HCT116 (cell line): ENCODE data around the gene GNG7. TPM values are rescaled to one million over a fixed set of nuclear protein-coding genes. Genes with fewer than 3 reads are reported as not detected.

Experiments
- ATAC-seq: fragments of 200-7000 bp; cut with Tn5 transposase; 2 replicates; pipeline ENCODE4 v1.9.1; 2020; ENCODE audit warnings: mild to moderate bottlenecking, moderate library complexity
- BruUV-seq: library from RNA; stranded (reverse); fragments of 400-500 nt; replicated peaks from 2 replicates; lab custom pipeline; 2021; lab: Mats Ljungman, UMichigan
- CTCF ChIA-PET: fragments of 300-600 bp; sonication (Branson Sonifier 250); formaldehyde crosslinking; loops from one replicate; lab custom pipeline; 2021; ENCODE audit warnings: antibody characterized with exemption; lab: Charles Lee
- POLR2A ChIA-PET: fragments of 300-600, 350-600 bp; sonication (Branson Sonifier 250); formaldehyde crosslinking; loops from one replicate; lab custom pipeline; 2021; ENCODE audit warnings: antibody characterized with exemption; lab: Charles Lee
- RAD21 ChIA-PET, 2 experiments: fragments of 300-600 bp; sonication (Branson Sonifier 250); formaldehyde crosslinking; loops; one replicate each; lab custom pipeline; 2023; ENCODE audit warnings: low total read pairs in 2 of 2; ENCODE audit not compliant: uncharacterized antibody in 2 of 2, unreplicated experiment in 2 of 2, low non-redundant PET in 1 of 2; lab: Charles Lee
- DNase-seq: peaks from one replicate; pipeline ENCODE4 v3.0.0-alpha.2; 2010; ENCODE audit warnings: low read depth, low spot score
- H2AFZ ChIP-seq: fragments of 200-600 bp; shearing (Covaris generic), sonication (generic); 2 replicates; pipeline ENCODE4 v1.6.1; 2017; ENCODE audit warnings: low read depth, mixed run types, mixed read lengths, antibody characterized with exemption, low read length; ENCODE audit not compliant: poor library complexity, severe bottlenecking
- H3K27ac ChIP-seq: 2 replicates; pipeline ENCODE4 v1.5.1; 2012; ENCODE audit warnings: low read depth, low read length
- H3K27me3 ChIP-seq: fragments of 200-600 bp; sonication (generic); 2 replicates; pipeline ENCODE4 v1.6.1; 2016; ENCODE audit warnings: mixed run types, low read length, mixed read lengths; ENCODE audit not compliant: insufficient read depth
- H3K36me3 ChIP-seq, 2 experiments: fragments of 200-500 bp in 1 of 2; fragments of 200-600 bp in 1 of 2; sonication (Bioruptor generic) in 1 of 2; sonication (generic) in 1 of 2; 2 replicates each; pipeline versions ENCODE4 v1.5.1 to v1.6.1; 2014 to 2016; ENCODE audit warnings: low read length in 2 of 2, inconsistent platforms in 1 of 2, mixed read lengths in 1 of 2, mixed run types in 1 of 2; ENCODE audit not compliant: insufficient read depth in 2 of 2, control insufficient read depth in 1 of 2
- H3K4me1 ChIP-seq, 2 experiments: fragments of 200-600 bp in 1 of 2; sonication (generic) in 1 of 2; 2 replicates each; pipeline versions ENCODE4 v1.5.1 to v1.6.1; 2012 to 2017; ENCODE audit warnings: low read length in 2 of 2, inconsistent platforms in 1 of 2, mild to moderate bottlenecking in 1 of 2, mixed read lengths in 1 of 2, mixed run types in 1 of 2, moderate library complexity in 1 of 2; ENCODE audit not compliant: insufficient read depth in 2 of 2, control insufficient read depth in 1 of 2
- H3K4me2 ChIP-seq: fragments of 200-600 bp; sonication (generic); 2 replicates; pipeline ENCODE4 v1.6.1; 2017; ENCODE audit warnings: mixed run types, low read length, mixed read lengths
- H3K4me3 ChIP-seq, 2 experiments: fragments of 200-600 bp in 1 of 2; sonication (generic) in 1 of 2; replicated peaks in 1 of 2; 2 replicates each; pipeline ENCODE4 v1.5.1; 2011 to 2016; ENCODE audit warnings: low read length in 2 of 2, control low read depth in 1 of 2, low read depth in 1 of 2, mild to moderate bottlenecking in 1 of 2, mixed read lengths in 1 of 2, mixed run types in 1 of 2
- H3K79me2 ChIP-seq: fragments of 200-600 bp; sonication (generic); 2 replicates; pipeline ENCODE4 v1.6.1; 2017; ENCODE audit warnings: mild to moderate bottlenecking, mixed run types, low read length, moderate library complexity, mixed read lengths; ENCODE audit not compliant: insufficient read depth
- H3K9ac ChIP-seq: fragments of 200-600 bp; sonication (generic); 2 replicates; pipeline ENCODE4 v1.6.1; 2016; ENCODE audit warnings: low read length, mixed read lengths
- H3K9me2 ChIP-seq: fragments of 200-600 bp; sonication (generic), shearing (Covaris generic); 2 replicates; pipeline ENCODE4 v1.6.1; 2017; ENCODE audit warnings: mixed run types, mild to moderate bottlenecking, moderate library complexity; ENCODE audit not compliant: insufficient read depth
- H3K9me3 ChIP-seq, 2 experiments: fragments of 200-500 bp in 1 of 2; fragments of 200-600 bp in 1 of 2; sonication (Bioruptor generic) in 1 of 2; sonication (generic) in 1 of 2; 2 replicates each; pipeline ENCODE4 v1.6.1; 2014 to 2017; ENCODE audit warnings: low read length in 2 of 2, mixed read lengths in 2 of 2, inconsistent platforms in 1 of 2, low read depth in 1 of 2, mild to moderate bottlenecking in 1 of 2, mixed run types in 1 of 2, moderate library complexity in 1 of 2; ENCODE audit not compliant: control insufficient read depth in 1 of 2, insufficient read depth in 1 of 2
- H4K20me1 ChIP-seq: fragments of 200-600 bp; sonication (generic), shearing (Covaris generic); 2 replicates; pipeline ENCODE4 v1.6.1; 2017; ENCODE audit warnings: mixed run types, mild to moderate bottlenecking, moderate library complexity; ENCODE audit not compliant: insufficient read depth
- CBX3 ChIP-seq: IDR thresholded peaks from 2 replicates; pipeline ENCODE4 v1.6.1; 2012; ENCODE audit warnings: low read depth
- CTCF ChIP-seq, 3 experiments: fragments of 200-600 bp in 1 of 3; sonication (generic) in 1 of 3; IDR thresholded peaks in 2 of 3; conservative IDR thresholded peaks in 1 of 3; 2 replicates each; pipeline ENCODE4 v1.5.1; 2012 to 2017; ENCODE audit warnings: low read depth in 2 of 3, low read length in 2 of 3, antibody characterized with exemption in 1 of 3, borderline replicate concordance in 1 of 3, control low read depth in 1 of 3, mild to moderate bottlenecking in 1 of 3, mixed read lengths in 1 of 3, mixed run types in 1 of 3, moderate library complexity in 1 of 3; ENCODE audit not compliant: insufficient read depth in 1 of 3
- EZH2phosphoT487 ChIP-seq: fragments of 200-600 bp; IDR thresholded peaks from 2 replicates; pipeline ENCODE4 v1.6.1; 2018; ENCODE audit warnings: antibody characterized with exemption, borderline replicate concordance
- FOSL1 ChIP-seq: IDR thresholded peaks from 2 replicates; pipeline ENCODE4 v1.6.1; 2012; ENCODE audit warnings: low read depth
- JUND ChIP-seq: IDR thresholded peaks from 2 replicates; pipeline ENCODE4 v1.6.1; 2012
- POLR2A ChIP-seq: IDR thresholded peaks from 2 replicates; pipeline ENCODE4 v1.7.0; 2011; ENCODE audit warnings: borderline replicate concordance; ENCODE audit not compliant: insufficient read depth, insufficient read length; ENCODE audit errors: extremely low read depth
- SIN3A ChIP-seq: IDR thresholded peaks from 2 replicates; pipeline ENCODE4 v1.6.1; 2012; ENCODE audit warnings: low read depth
- SP1 ChIP-seq: IDR thresholded peaks from 2 replicates; pipeline ENCODE4 v1.6.1; 2012; ENCODE audit warnings: low read depth
- TCF7L2 ChIP-seq: IDR thresholded peaks from 2 replicates; pipeline ENCODE4 v1.7.0; 2011; ENCODE audit warnings: borderline replicate concordance, inconsistent platforms; ENCODE audit not compliant: insufficient read depth, insufficient read length; ENCODE audit errors: extremely low read depth
- ZFX ChIP-seq: fragments of 450-650 bp; IDR thresholded peaks from 2 replicates; pipeline ENCODE4 v1.6.1; 2017
- ZNF274 ChIP-seq: fragments of 200-500 bp; sonication (Bioruptor generic); IDR thresholded peaks from 2 replicates; pipeline ENCODE4 v1.6.1; 2014; ENCODE audit warnings: mild to moderate bottlenecking, low read depth, low read length, inconsistent platforms
- intact Hi-C: fragments of 100-400 bp; cut with micrococcal nuclease; formaldehyde crosslinking; loops from 2 replicates; pipeline ENCODE4 v1.10.0; 2022
- total RNA-seq: library from RNA; stranded (reverse); gene quantifications from one replicate; pipeline ENCODE4 v1.2.1, GENCODE V29; 2021; ENCODE audit not compliant: unreplicated experiment

GNG7 gene
- total RNA-seq, 1 experiment from 2014 or later: 11.3 TPM

- no peak for TF ChIP-seq CBX3
- TF ChIP-seq ZNF274: no peak
- no peak for TF ChIP-seq POLR2A
- no peak for TF ChIP-seq FOSL1
- no peak for TF ChIP-seq CTCF (IDR thresholded peaks at IDR 0.05 in 2 of 3, conservative IDR thresholded peaks at IDR 0.05 in 1 of 3; ENCODE audit: borderline replicate concordance in 1 of 3, insufficient read depth in 1 of 3, low read depth in 2 of 3, low read length in 2 of 3)
- TF ChIP-seq SIN3A: no peak
- TF ChIP-seq TCF7L2: no peak
- TF ChIP-seq EZH2phosphoT487: no peak
- TF ChIP-seq SP1: no peak
- TF ChIP-seq ZFX: no peak
- no peak for TF ChIP-seq JUND
- DNase-seq (no peak), ATAC-seq (no peak)
- Histone ChIP-seq H3K36me3 (no peaks in the 10 kb centered on the region), H3K79me2 (no peaks in the 10 kb centered on the region), H2AFZ (no peak overlapping the region), H3K9ac (no peak overlapping the region), H3K9me3 (no peaks in the 10 kb centered on the region), H3K4me2 (no peak overlapping the region), H3K4me1 (peaks cover 0 to 4% of the 10 kb centered on the region in 2 experiments; a peak in 3 of 4 replicates), H4K20me1 (no peaks in the 10 kb centered on the region), H3K9me2 (no peaks in the 10 kb centered on the region), H3K4me3 (no peak overlapping the region), H3K27me3 (peaks cover 8% of the 10 kb centered on the region), H3K27ac (no peak overlapping the region)
- ChIA-PET POLR2A (interaction anchor here (1.3 kb wide), 1 partner anchor 272 kb away, joined by 5 read pairs; the partner anchor contains the start of gene GADD45B), CTCF (interaction anchor here (1.1 kb wide), 1 partner anchor 99 kb away, joined by 5 read pairs; no protein-coding TSS in a partner anchor), RAD21 (no interaction called here)
- intact Hi-C loops: no loop called here
- no TSS peak for BruUV-seq
Observed at GRCh38 chr19:2747349-2747748, 44.9 kb upstream of the GNG7 start.
